H1 (cell line): ENCODE data around the gene ASB16. TPM values are rescaled to one million over a fixed set of nuclear protein-coding genes. Genes with fewer than 3 reads are reported as not detected.

Experiments used
- CTCF ChIA-PET: fragments of 300-600 bp; sonication (Branson Sonifier 250); formaldehyde crosslinking; loops from one replicate; lab custom pipeline; 2021; ENCODE audit not compliant: partially characterized antibody; lab: Charles Lee
- POLR2A ChIA-PET: fragments of 300-600 bp; sonication (Branson Sonifier 250); formaldehyde crosslinking; loops from one replicate; lab custom pipeline; 2021; ENCODE audit warnings: inconsistent platforms; ENCODE audit not compliant: partially characterized antibody; lab: Charles Lee
- DNase-seq, 2 experiments: peaks; one replicate each; pipeline versions ENCODE4 v3.0.0 to v3.0.0-alpha.2; 2010 to 2022; ENCODE audit warnings: low spot score in 2 of 2, low read depth in 1 of 2, mixed read lengths in 1 of 2
- FAIRE-seq: peaks from 2 replicates; lab custom pipeline; 2011; peaks lifted over from hg19 to GRCh38; lab: Jason Lieb, UNC
- H2AFZ ChIP-seq: 2 replicates; pipeline ENCODE4 v1.8.1; 2012; ENCODE audit warnings: low read length, inconsistent platforms
- H2AK5ac ChIP-seq: 2 replicates; pipeline ENCODE4 v1.6.1; 2013; ENCODE audit warnings: low read depth, low read length
- H2BK120ac ChIP-seq: replicated peaks from 2 replicates; pipeline ENCODE3; 2013; ENCODE audit warnings: low read depth, low read length, inconsistent platforms
- H2BK12ac ChIP-seq: 2 replicates; pipeline ENCODE4 v1.6.1; 2013; ENCODE audit warnings: low read depth, low read length
- H2BK15ac ChIP-seq: 2 replicates; pipeline ENCODE4 v1.6.1; 2013; ENCODE audit warnings: low read length
- H2BK20ac ChIP-seq: 2 replicates; pipeline ENCODE4 v1.6.1; 2013; ENCODE audit warnings: low read length
- H2BK5ac ChIP-seq: 2 replicates; pipeline ENCODE4 v1.6.1; 2013; ENCODE audit warnings: low read depth, low read length
- H3K14ac ChIP-seq: 2 replicates; pipeline ENCODE4 v1.6.1; 2013; ENCODE audit warnings: inconsistent platforms; ENCODE audit not compliant: insufficient read length
- H3K18ac ChIP-seq: 2 replicates; pipeline ENCODE4 v1.6.1; 2013; ENCODE audit warnings: low read length; ENCODE audit errors: extremely low read depth
- H3K23ac ChIP-seq: 2 replicates; pipeline ENCODE4 v1.6.1; 2013; ENCODE audit warnings: inconsistent platforms; ENCODE audit not compliant: insufficient read length
- H3K23me2 ChIP-seq: 2 replicates; pipeline ENCODE4 v1.6.1; 2013; ENCODE audit warnings: low read depth, low read length
- H3K27ac ChIP-seq: 2 replicates; pipeline ENCODE4 v1.6.1; 2011; ENCODE audit warnings: low read depth, low read length, inconsistent platforms
- H3K27me3 ChIP-seq, 4 experiments: replicated peaks in 1 of 4; 1 replicate in 1 of 4; 2 replicates in 3 of 4; pipeline versions ENCODE4 v1.6.1 to v1.8.1; 2011 to 2013; ENCODE audit warnings: low read length in 3 of 4, mild to moderate bottlenecking in 3 of 4, inconsistent platforms in 2 of 4, mixed read lengths in 2 of 4, moderate library complexity in 1 of 4; ENCODE audit not compliant: control insufficient read depth in 3 of 4, insufficient read depth in 3 of 4; ENCODE audit errors: extremely low read depth in 1 of 4
- H3K36me3 ChIP-seq, 4 experiments: 2 replicates each; pipeline versions ENCODE4 v1.6.1 to v1.8.1; 2011 to 2013; ENCODE audit warnings: mild to moderate bottlenecking in 4 of 4, low read length in 3 of 4, moderate library complexity in 2 of 4, control low read depth in 1 of 4, inconsistent platforms in 1 of 4; ENCODE audit not compliant: insufficient read depth in 4 of 4, control insufficient read depth in 2 of 4
- H3K4ac ChIP-seq: replicated peaks from 2 replicates; pipeline ENCODE3; 2013; ENCODE audit warnings: low read length, low read depth, mixed read lengths, inconsistent platforms; ENCODE audit not compliant: insufficient read length
- H3K4me1 ChIP-seq, 4 experiments: replicated peaks in 1 of 4; 1 replicate in 1 of 4; 2 replicates in 3 of 4; pipeline versions ENCODE4 v1.6.1 to v1.8.1; 2011 to 2013; ENCODE audit warnings: low read length in 3 of 4, inconsistent platforms in 2 of 4, mixed read lengths in 1 of 4; ENCODE audit not compliant: insufficient read depth in 4 of 4, control insufficient read depth in 3 of 4
- H3K4me2 ChIP-seq, 2 experiments: 2 replicates each; pipeline versions ENCODE4 v1.6.1 to v1.8.1; 2011 to 2013; ENCODE audit warnings: low read depth in 2 of 2, low read length in 2 of 2, control low read depth in 1 of 2, inconsistent platforms in 1 of 2, mild to moderate bottlenecking in 1 of 2; ENCODE audit not compliant: insufficient read depth in 1 of 2
- H3K4me3 ChIP-seq, 4 experiments: fragments of 200-600, 300-600 bp in 1 of 4; sonication (generic), shearing (Covaris generic), sonication (Bioruptor Twin) in 1 of 4; 2 replicates each; pipeline versions ENCODE4 v1.5.1 to v1.8.1; 2011 to 2016; ENCODE audit warnings: low read length in 4 of 4, low read depth in 3 of 4, control low read depth in 2 of 4, inconsistent platforms in 2 of 4, mild to moderate bottlenecking in 2 of 4, mixed read lengths in 1 of 4, moderate library complexity in 1 of 4; ENCODE audit not compliant: insufficient read depth in 2 of 4; ENCODE audit errors: extremely low read depth in 1 of 4
- H3K56ac ChIP-seq: replicated peaks from 2 replicates; pipeline ENCODE3; 2013; ENCODE audit warnings: low read depth, mild to moderate bottlenecking, mixed read lengths, low read length, inconsistent platforms; ENCODE audit not compliant: insufficient read length
- H3K79me1 ChIP-seq: 2 replicates; pipeline ENCODE4 v1.6.1; 2013; ENCODE audit warnings: low read depth, low read length, control low read depth
- H3K79me2 ChIP-seq, 2 experiments: 2 replicates each; pipeline versions ENCODE4 v1.6.1 to v1.8.1; 2012 to 2013; ENCODE audit warnings: low read length in 2 of 2, mild to moderate bottlenecking in 2 of 2, inconsistent platforms in 1 of 2; ENCODE audit not compliant: insufficient read depth in 2 of 2, control insufficient read depth in 1 of 2
- H3K9ac ChIP-seq, 4 experiments: replicated peaks in 1 of 4; 1 replicate in 1 of 4; 2 replicates in 3 of 4; pipeline versions ENCODE4 v1.6.1 to v1.8.1; 2011 to 2013; ENCODE audit warnings: low read depth in 3 of 4, low read length in 3 of 4, control low read depth in 2 of 4, mild to moderate bottlenecking in 2 of 4, moderate library complexity in 2 of 4, inconsistent platforms in 1 of 4; ENCODE audit errors: extremely low read depth in 1 of 4
- H3K9me3 ChIP-seq, 2 experiments: 2 replicates each; pipeline versions ENCODE4 v1.6.1 to v1.8.1; 2012 to 2013; ENCODE audit warnings: mild to moderate bottlenecking in 2 of 2, moderate library complexity in 2 of 2, control low read depth in 1 of 2, inconsistent platforms in 1 of 2, low read depth in 1 of 2, low read length in 1 of 2, mixed read lengths in 1 of 2; ENCODE audit not compliant: insufficient read depth in 2 of 2
- H4K20me1 ChIP-seq, 2 experiments: replicated peaks in 1 of 2; 2 replicates each; pipeline versions ENCODE3 to v1.8.1; 2011 to 2013; ENCODE audit warnings: inconsistent platforms in 2 of 2, low read length in 2 of 2, mild to moderate bottlenecking in 1 of 2; ENCODE audit not compliant: insufficient read depth in 2 of 2, control insufficient read depth in 1 of 2
- H4K5ac ChIP-seq: 2 replicates; pipeline ENCODE4 v1.6.1; 2013; ENCODE audit warnings: low read length, low read depth, mixed read lengths, inconsistent platforms; ENCODE audit not compliant: insufficient read length
- H4K8ac ChIP-seq: 2 replicates; pipeline ENCODE4 v1.8.0; 2013; ENCODE audit warnings: mild to moderate bottlenecking, moderate library complexity, low read length, inconsistent platforms; ENCODE audit not compliant: insufficient read depth; ENCODE audit errors: extremely low read depth
- H4K91ac ChIP-seq: replicated peaks from 2 replicates; pipeline ENCODE3; 2013; ENCODE audit warnings: low read length, mixed read lengths, inconsistent platforms; ENCODE audit not compliant: insufficient read length
- SRF ChIP-seq: IDR thresholded peaks from 2 replicates; pipeline ENCODE4 v1.6.1; 2011; ENCODE audit warnings: mild to moderate bottlenecking, low read depth, low read length, moderate library complexity
- WGBS, 2 experiments: shearing (Covaris generic) in 1 of 2; methylation state at CpG; one replicate each; pipeline versions ENCODE4 v1.1.6 to v1.1.7; 2013 to 2015; ENCODE audit warnings: low lambda C conversion rate in 2 of 2, mixed read lengths in 2 of 2, inconsistent platforms in 1 of 2, low coverage in 1 of 2, missing lambda C conversion rate in 1 of 2; ENCODE audit not compliant: insufficient replicate concordance in 2 of 2, insufficient coverage in 1 of 2, insufficient read length in 1 of 2; ENCODE audit errors: extremely low coverage in 1 of 2, missing lambda C conversion rate in 1 of 2; 5-methylcytosine and 5-hydroxymethylcytosine counted together
- polyA plus RNA-seq, 7 experiments: library from polyadenylated mRNA; depleted of rRNA in 3 of 7; stranded (reverse) in 5 of 7; unstranded in 2 of 7; fragments of >200 nt in 5 of 7; fragments of 200-250 nt in 2 of 7; gene quantifications; 1 replicate in 5 of 7; 2 replicates in 1 of 7; 4 replicates in 1 of 7; pipeline versions ENCODE4 v1.2.1 to v1.2.3, GENCODE V29; 2011 to 2013; ENCODE audit warnings: missing spikeins in 2 of 7, mixed read lengths in 2 of 7
- total RNA-seq: library from RNA; stranded (reverse); fragmentation: NEBNext Ultra II Directional; extraction: Animal tissue kit (Norgen Biotek cat#: 25700); gene quantifications from 2 replicates; pipeline ENCODE4 v1.2.1, GENCODE V29; 2021

Gene ASB16
- total and polyA plus RNA-seq, 2 of the 8 experiments (the other 6 are each of a cell fraction or from before 2014, with no cell fraction given) = 0.05 TPM; not detected in 1

DNA sequence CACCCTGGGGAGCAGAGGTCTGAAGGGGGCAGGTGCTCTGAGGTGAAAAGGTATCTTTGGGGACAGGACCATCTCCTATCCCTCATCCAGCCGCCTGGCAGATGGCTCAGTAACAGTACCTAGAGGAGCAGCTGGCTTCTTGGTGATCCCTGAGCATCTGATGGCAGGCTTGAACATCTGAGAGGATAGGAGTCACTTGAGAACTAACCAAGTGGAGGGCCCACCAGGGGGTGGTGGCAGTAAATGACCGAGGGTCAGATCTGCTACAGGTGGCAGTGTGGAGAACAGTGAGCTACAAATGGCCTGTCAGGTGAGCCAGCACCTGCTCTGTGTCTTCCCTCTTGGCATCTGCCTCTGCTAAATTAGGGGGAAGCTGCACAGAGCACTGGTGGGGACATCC lies 15.0 kb upstream of the ASB16 start:
- POLR2A ChIA-PET = interaction anchor here (1.5 to 2.3 kb wide), 3 partner anchors 10 to 17 kb away, joined by 5 to 11 read pairs (median 8); no protein-coding TSS in a partner anchor
- Histone ChIP-seq H3K9me3 (no peaks in the 10 kb centered on the region), H3K4me1 (no peaks in the 10 kb centered on the region), H3K27ac (no peak overlapping the region), H2BK20ac (no peak overlapping the region), H3K79me1 (peaks cover 5% of the 10 kb centered on the region), H3K4me3 (no peak overlapping the region), H3K27me3 (no peaks in the 10 kb centered on the region), H3K56ac (no peak overlapping the region), H3K14ac (no peak overlapping the region), H3K9ac (no peak overlapping the region), H3K18ac (no peak overlapping the region), H3K23me2 (no peaks in the 10 kb centered on the region), H3K23ac (no peak overlapping the region), H2AK5ac (no peak overlapping the region), H2AFZ (no peak overlapping the region), H3K4ac (no peak overlapping the region), H4K91ac (no peak overlapping the region), H4K20me1 (peaks cover 2 to 13% of the 10 kb centered on the region in 2 experiments), H3K4me2 (no peak overlapping the region), H2BK120ac (no peak overlapping the region), H2BK12ac (no peak overlapping the region), H3K79me2 (peaks cover 0 to 16% of the 10 kb centered on the region in 2 experiments; a peak in 2 of 4 replicates), H2BK5ac (no peak overlapping the region), H4K5ac (no peak overlapping the region), H3K36me3 (peaks cover 10 to 44% (median 20%) of the 10 kb centered on the region in 4 experiments; a peak in 6 of 8 replicates), H4K8ac (no peak overlapping the region), H2BK15ac (no peak overlapping the region)
- DNase-seq = no peak
- FAIRE-seq = no peak
- CTCF ChIA-PET = interaction anchor here (0.5 to 4.5 kb wide), 8 partner anchors 9 to 365 kb away, joined by 3 to 25 read pairs (median 4); no protein-coding TSS in a partner anchor
- no peak for TF ChIP-seq SRF
- WGBS, 2 experiments = 94% methylated on average over 2 of the region's 2 CpGs; no CpG with 5 or more reads in 1 of the 2 experiments
